Measurements from ENCODE around the gene AFAP1L1. TPM values are rescaled to one million over a fixed set of nuclear protein-coding genes. Genes with fewer than 3 reads are reported as not detected.
"Not testable (repeated sequence)": the region's sequence is repeated elsewhere in the genome, so short reads cannot be mapped to it uniquely, and the experiment has no call there.

Gene AFAP1L1
- total RNA-seq, 1 experiment from 2014 or later = 2.2 TPM

- Histone ChIP-seq H3K27me3 (ENCODE audit: control insufficient read depth, insufficient read depth, low read length) (no peaks in the 10 kb centered on the region), H3K4me3 (ENCODE audit: insufficient read depth, low read depth, low read length) (no peak overlapping the region), H3K36me3 (replicated peaks; ENCODE audit: control insufficient read depth, insufficient read depth, low read length) (no peaks in the 10 kb centered on the region)
- peak; percentile 14 for DNase-seq
These were observed 108.2 kb downstream of the AFAP1L1 start for GRCh38 chr5:149379818-149380374.

- peak; percentile 61 for DNase-seq
- H3K36me3 ChIP-seq (replicated peaks; ENCODE audit: control insufficient read depth, insufficient read depth, low read length) = no peaks in the 10 kb centered on the region
- no peak overlapping the region for H3K4me3 ChIP-seq (ENCODE audit: insufficient read depth, low read depth, low read length)
- H3K27me3 ChIP-seq (ENCODE audit: control insufficient read depth, insufficient read depth, low read length) = no peaks in the 10 kb centered on the region
These were observed 108.9 kb downstream of the AFAP1L1 start for GRCh38 chr5:149380466-149381121.

- H3K27me3 ChIP-seq (ENCODE audit: control insufficient read depth, insufficient read depth, low read length) = no peaks in the 10 kb centered on the region
- H3K36me3 ChIP-seq (replicated peaks; ENCODE audit: control insufficient read depth, insufficient read depth, low read length) = no peaks in the 10 kb centered on the region
- H3K4me3 ChIP-seq (ENCODE audit: insufficient read depth, low read depth, low read length) = no peak overlapping the region
- peak; percentile 44 for DNase-seq
These were observed 109.8 kb downstream of the AFAP1L1 start for GRCh38 chr5:149381261-149381985.

GRCh38 chr5:149381986-149382338 is 110.3 kb downstream of the AFAP1L1 start:
- Histone ChIP-seq H3K4me3 (ENCODE audit: insufficient read depth, low read depth, low read length) (no peak overlapping the region), H3K27me3 (ENCODE audit: control insufficient read depth, insufficient read depth, low read length) (no peaks in the 10 kb centered on the region), H3K36me3 (replicated peaks; ENCODE audit: control insufficient read depth, insufficient read depth, low read length) (no peaks in the 10 kb centered on the region)
- DNase-seq = peak; percentile 95

GRCh38 chr5:149382517-149383220 is 111.0 kb downstream of the AFAP1L1 start:
- Histone ChIP-seq H3K4me3 (ENCODE audit: insufficient read depth, low read depth, low read length) (no peak overlapping the region), H3K36me3 (replicated peaks; ENCODE audit: control insufficient read depth, insufficient read depth, low read length) (no peaks in the 10 kb centered on the region), H3K27me3 (ENCODE audit: control insufficient read depth, insufficient read depth, low read length) (no peaks in the 10 kb centered on the region)
- no peak for DNase-seq

- Histone ChIP-seq H3K36me3 (replicated peaks; ENCODE audit: control insufficient read depth, insufficient read depth, low read length) (no peaks in the 10 kb centered on the region), H3K4me3 (ENCODE audit: insufficient read depth, low read depth, low read length) (no peak overlapping the region), H3K27me3 (ENCODE audit: control insufficient read depth, insufficient read depth, low read length) (no peaks in the 10 kb centered on the region)
- no peak for DNase-seq
These were observed 111.7 kb downstream of the AFAP1L1 start for GRCh38 chr5:149383399-149383798.

- H3K27me3 ChIP-seq (ENCODE audit: control insufficient read depth, insufficient read depth, low read length) = no peaks in the 10 kb centered on the region
These were observed 114.5 kb downstream of the AFAP1L1 start for GRCh38 chr5:149386166-149386565.

GRCh38 chr5:149387081-149387631 is 115.5 kb downstream of the AFAP1L1 start:
- no peaks in the 10 kb centered on the region for H3K36me3 ChIP-seq (replicated peaks; ENCODE audit: control insufficient read depth, insufficient read depth, low read length)
- no peak overlapping the region for H3K4me3 ChIP-seq (ENCODE audit: insufficient read depth, low read depth, low read length)
- H3K27me3 ChIP-seq (ENCODE audit: control insufficient read depth, insufficient read depth, low read length) = no peaks in the 10 kb centered on the region
- no peak for DNase-seq

More at GRCh38 chr5:149386166-149386565, 114.5 kb downstream of the AFAP1L1 start:
- DNase-seq = peak; percentile 23
- H3K4me3 ChIP-seq (ENCODE audit: insufficient read depth, low read depth, low read length) = no peak overlapping the region
- no peaks in the 10 kb centered on the region for H3K36me3 ChIP-seq (replicated peaks; ENCODE audit: control insufficient read depth, insufficient read depth, low read length)

GRCh38 chr5:149387982-149388381 is 116.3 kb downstream of the AFAP1L1 start:
- DNase-seq = no peak

GRCh38 chr5:149388498-149389190 is 117.0 kb downstream of the AFAP1L1 start:
- Histone ChIP-seq H3K27me3 (ENCODE audit: control insufficient read depth, insufficient read depth, low read length) (no peaks in the 10 kb centered on the region), H3K36me3 (replicated peaks; ENCODE audit: control insufficient read depth, insufficient read depth, low read length) (no peaks in the 10 kb centered on the region)
- DNase-seq = no peak

More at GRCh38 chr5:149387982-149388381, 116.3 kb downstream of the AFAP1L1 start:
- H3K27me3 ChIP-seq (ENCODE audit: control insufficient read depth, insufficient read depth, low read length) = no peaks in the 10 kb centered on the region
- no peak overlapping the region for H3K4me3 ChIP-seq (ENCODE audit: insufficient read depth, low read depth, low read length)
- no peaks in the 10 kb centered on the region for H3K36me3 ChIP-seq (replicated peaks; ENCODE audit: control insufficient read depth, insufficient read depth, low read length)

GRCh38 chr5:149389552-149390495 is 118.2 kb downstream of the AFAP1L1 start:
- H3K4me3 ChIP-seq (ENCODE audit: insufficient read depth, low read depth, low read length) = no peak overlapping the region
- no peak for DNase-seq
- no peaks in the 10 kb centered on the region for H3K27me3 ChIP-seq (ENCODE audit: control insufficient read depth, insufficient read depth, low read length)
- no peaks in the 10 kb centered on the region for H3K36me3 ChIP-seq (replicated peaks; ENCODE audit: control insufficient read depth, insufficient read depth, low read length)

More at GRCh38 chr5:149388498-149389190, 117.0 kb downstream of the AFAP1L1 start:
- H3K4me3 ChIP-seq (ENCODE audit: insufficient read depth, low read depth, low read length) = no peak overlapping the region

GRCh38 chr5:149391076-149391475 is 119.4 kb downstream of the AFAP1L1 start:
- not testable (repeated sequence) for H3K27me3 ChIP-seq (ENCODE audit: control insufficient read depth, insufficient read depth, low read length); H3K36me3 ChIP-seq (replicated peaks; ENCODE audit: control insufficient read depth, insufficient read depth, low read length); H3K4me3 ChIP-seq (ENCODE audit: insufficient read depth, low read depth, low read length); DNase-seq

Data from H7 (cell line).